Kidney (tissue), 14 donors: ENCODE data around the gene YIF1A. TPM values are rescaled to one million over a fixed set of nuclear protein-coding genes. Genes with fewer than 3 reads are reported as not detected.

Experiments
- DNase-seq, 5 donors: peaks; one replicate each; pipeline ENCODE4 v3.0.0-alpha.2; 2013 to 2020
- FAIRE-seq: peaks from 2 replicates; lab custom pipeline; 2012; peaks lifted over from hg19 to GRCh38; lab: Jason Lieb, UNC
- H3K27ac ChIP-seq, 2 donors: one replicate each; pipeline ENCODE4 v1.7.0; 2013; ENCODE audit warnings: low read depth in 2 of 2, low read length in 2 of 2, inconsistent platforms in 1 of 2
- H3K27me3 ChIP-seq: one replicate; pipeline ENCODE4 v1.7.1; 2013; ENCODE audit warnings: low read length, inconsistent platforms; ENCODE audit not compliant: control insufficient read depth, insufficient read depth
- H3K36me3 ChIP-seq, 3 donors: one replicate each; pipeline versions ENCODE4 v1.7.0 to v1.7.1; 2013; ENCODE audit warnings: low read length in 3 of 3, control low read depth in 1 of 3, inconsistent platforms in 1 of 3; ENCODE audit not compliant: insufficient read depth in 3 of 3, control insufficient read depth in 2 of 3
- H3K4me1 ChIP-seq, 3 donors: one replicate each; pipeline versions ENCODE4 v1.7.0 to v1.7.1; 2013; ENCODE audit warnings: low read length in 3 of 3, inconsistent platforms in 1 of 3, low read depth in 1 of 3; ENCODE audit not compliant: control insufficient read depth in 2 of 3, insufficient read depth in 2 of 3
- H3K4me3 ChIP-seq, 3 donors: one replicate each; pipeline versions ENCODE4 v1.7.0 to v1.8.1; 2013; ENCODE audit warnings: low read length in 3 of 3, control low read depth in 1 of 3, inconsistent platforms in 1 of 3
- H3K9ac ChIP-seq, 3 donors: one replicate each; pipeline versions ENCODE4 v1.7.0 to v1.7.1; 2013; ENCODE audit warnings: low read length in 3 of 3, control low read depth in 1 of 3, inconsistent platforms in 1 of 3
- H3K9me3 ChIP-seq, 3 donors: one replicate each; pipeline versions ENCODE4 v1.7.0 to v1.7.1; 2013; ENCODE audit warnings: low read length in 3 of 3, control low read depth in 1 of 3, inconsistent platforms in 1 of 3; ENCODE audit not compliant: control insufficient read depth in 2 of 3, insufficient read depth in 1 of 3
- CTCF ChIP-seq: IDR thresholded peaks from 3 replicates; pipeline ENCODE4 v1.5.1; 2012; ENCODE audit warnings: mild to moderate bottlenecking, moderate library complexity, borderline replicate concordance; ENCODE audit not compliant: insufficient read depth; ENCODE audit errors: extremely low read depth
- intact Hi-C: fragments of 100-400 bp; cut with DNase I; formaldehyde crosslinking; loops from one replicate; pipeline ENCODE4 v1.11.1; 2022
- polyA plus RNA-seq: library from polyadenylated mRNA; stranded (reverse); fragments of 350-450 nt; fragmentation: Illumina TruSeq; extraction: RNeasy Lipid Tissue Mini Kit (QIAGEN cat#74804); gene quantifications from one replicate; pipeline ENCODE4 v1.2.3, GENCODE V29; 2014; ENCODE audit warnings: low read depth, low replicate concordance; ENCODE audit not compliant: insufficient read depth
- total RNA-seq: library from RNA; stranded (reverse); fragmentation: NEBNext Ultra II Directional; extraction: Animal tissue kit (Norgen Biotek cat#: 25700); gene quantifications from one replicate; pipeline ENCODE4 v1.2.1, GENCODE V29; 2021
- donor health status: control.
- donor health status: control.
- donor health status: control.
- donor health status: control.
- donor health status: control.
- donor health status: DM: yes; HTN: yes; CAD: no.
- donor health status: Normal renal cell carcinoma (clear cell type).

The YIF1A gene
- total and polyA plus RNA-seq, 2 donors from 2014 or later: 92.1 to 115 TPM

- DNase-seq (no peak), FAIRE-seq (no peak)
- Histone ChIP-seq H3K27ac (no peak overlapping the region), H3K27me3 (no peaks in the 10 kb centered on the region), H3K4me1 (peaks cover 0 to 2% (median 0%) of the 10 kb centered on the region in 3 donors), H3K9ac (no peak overlapping the region), H3K9me3 (no peaks in the 10 kb centered on the region), H3K4me3 (no peak overlapping the region), H3K36me3 (no peaks in the 10 kb centered on the region)
- no peak for TF ChIP-seq CTCF
- intact Hi-C loops: no loop called here
Measured at GRCh38 chr11:66251809-66252208, 37.1 kb downstream of the YIF1A start.

DNA sequence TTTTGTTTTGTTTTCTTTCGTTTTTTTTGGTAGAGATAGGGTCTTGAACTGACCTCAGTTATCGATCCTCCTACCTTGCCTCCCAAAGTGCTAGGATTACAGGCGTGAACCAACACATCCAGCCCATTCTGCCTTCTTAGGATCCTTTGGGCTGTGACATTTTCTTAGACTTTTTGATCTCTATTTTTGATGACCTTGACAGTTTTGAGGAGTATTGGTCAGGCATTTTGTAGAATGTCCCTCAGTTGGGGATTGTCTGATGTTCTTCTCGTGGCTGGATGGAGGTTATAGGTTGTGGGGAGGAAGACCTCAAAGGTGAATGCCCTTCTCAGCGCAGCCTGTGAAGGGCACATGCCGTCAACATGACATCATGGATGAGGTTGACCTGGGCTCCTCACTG, 40.0 kb downstream of the YIF1A start:
- no peaks in the 10 kb centered on the region for H3K4me1 ChIP-seq
- intact Hi-C loops: no loop called here
- no peak overlapping the region for H3K4me3 ChIP-seq
- peaks cover 0 to 3% (median 0%) of the 10 kb centered on the region in 3 donors for H3K36me3 ChIP-seq
- H3K9ac ChIP-seq: no peak overlapping the region
- DNase-seq: no peak
- no peaks in the 10 kb centered on the region for H3K27me3 ChIP-seq
- no peak for TF ChIP-seq CTCF
- no peak overlapping the region for H3K27ac ChIP-seq
- no peaks in the 10 kb centered on the region for H3K9me3 ChIP-seq
- FAIRE-seq: no peak

- Histone ChIP-seq H3K27ac (no peak overlapping the region), H3K36me3 (peaks cover 0 to 3% (median 0%) of the 10 kb centered on the region in 3 donors), H3K9ac (no peak overlapping the region), H3K4me3 (no peak overlapping the region), H3K27me3 (no peaks in the 10 kb centered on the region), H3K9me3 (no peaks in the 10 kb centered on the region), H3K4me1 (no peaks in the 10 kb centered on the region)
- no peak for DNase-seq
- intact Hi-C loops: no loop called here
- FAIRE-seq: no peak
- TF ChIP-seq CTCF: no peak
Measured at GRCh38 chr11:66247801-66248200, 41.1 kb downstream of the YIF1A start.

DNA sequence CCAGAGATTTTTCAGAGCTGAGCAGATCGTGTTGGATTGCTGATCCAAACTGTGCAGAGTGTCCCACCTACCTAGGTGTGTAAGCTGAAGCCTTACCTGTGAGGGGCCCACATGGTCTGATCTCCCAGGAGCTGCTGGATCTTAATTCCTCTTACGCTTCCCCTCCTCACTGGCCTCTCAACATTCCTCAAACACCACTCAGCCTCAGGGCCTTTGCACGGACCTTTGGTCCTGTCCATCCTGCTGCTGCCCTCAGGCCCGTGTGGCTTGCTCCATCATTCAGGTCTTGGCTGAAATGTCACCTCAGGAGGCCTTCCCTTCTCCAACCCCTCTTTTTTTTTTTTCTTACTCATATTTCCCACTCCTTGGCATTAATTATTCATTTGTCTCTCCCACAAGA, 41.6 kb downstream of the YIF1A start:
- H3K27me3 ChIP-seq: no peaks in the 10 kb centered on the region
- intact Hi-C loops: no loop called here
- peaks cover 0 to 3% (median 0%) of the 10 kb centered on the region in 3 donors for H3K36me3 ChIP-seq
- H3K4me3 ChIP-seq: no peak overlapping the region
- no peaks in the 10 kb centered on the region for H3K9me3 ChIP-seq
- no peak for FAIRE-seq
- DNase-seq: no peak
- no peak overlapping the region for H3K9ac ChIP-seq
- no peaks in the 10 kb centered on the region for H3K4me1 ChIP-seq
- H3K27ac ChIP-seq: no peak overlapping the region
- TF ChIP-seq CTCF: no peak
